Kidney glomerular epithelial cell (primary cell): ENCODE measurements around the gene IMMT.
"Not testable (repeated sequence)": the region's sequence is repeated elsewhere in the genome, so short reads cannot be mapped to it uniquely, and the experiment has no call there.

Source experiments
- DNase-seq: peaks from one replicate; lab custom pipeline; 2025; lab: John Stamatoyannopoulos, UW

The IMMT gene

DNA sequence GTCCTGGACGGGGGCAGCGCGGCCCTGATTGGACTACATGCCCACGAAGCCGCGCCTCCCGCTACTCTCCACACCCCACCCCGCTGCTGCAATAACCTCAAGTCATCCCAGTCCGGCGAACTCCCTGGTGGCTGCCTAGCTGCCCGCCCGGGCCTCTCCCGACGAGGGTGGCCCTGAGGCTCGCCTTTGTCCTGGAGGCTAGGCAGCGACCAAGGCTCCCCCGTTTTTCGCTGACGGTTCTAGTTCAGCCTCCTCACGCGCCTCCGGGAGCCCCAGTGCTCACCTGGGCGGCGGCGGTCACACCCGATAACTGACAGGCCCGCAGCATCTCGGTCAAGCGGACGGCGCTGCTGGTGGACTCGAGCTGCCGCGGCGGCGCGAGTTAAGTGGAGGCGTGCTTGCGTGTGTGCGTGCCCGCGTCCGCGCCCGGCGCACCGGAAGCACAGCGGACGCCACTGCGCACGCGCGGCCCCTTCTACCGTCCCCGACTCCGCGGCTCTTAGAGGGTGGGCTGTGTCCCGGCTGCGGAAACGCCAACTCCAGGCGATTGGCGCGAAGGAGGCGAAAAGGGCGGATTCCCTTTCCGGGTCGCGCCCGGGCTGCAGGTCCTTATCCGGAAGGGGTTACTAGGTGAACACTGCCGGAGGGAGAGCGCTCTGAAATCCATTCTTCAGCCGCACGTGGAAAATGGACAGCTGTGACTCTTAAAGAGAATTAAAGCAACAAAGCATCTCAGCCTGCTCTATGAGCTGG, at the start of gene IMMT:
IMMT (minus strand) TSS at position 408 of the 753 bp plus-strand sequence; CDS start at position 328, 80 bp downstream.
- peak; percentile 88 for DNase-seq

DNA sequence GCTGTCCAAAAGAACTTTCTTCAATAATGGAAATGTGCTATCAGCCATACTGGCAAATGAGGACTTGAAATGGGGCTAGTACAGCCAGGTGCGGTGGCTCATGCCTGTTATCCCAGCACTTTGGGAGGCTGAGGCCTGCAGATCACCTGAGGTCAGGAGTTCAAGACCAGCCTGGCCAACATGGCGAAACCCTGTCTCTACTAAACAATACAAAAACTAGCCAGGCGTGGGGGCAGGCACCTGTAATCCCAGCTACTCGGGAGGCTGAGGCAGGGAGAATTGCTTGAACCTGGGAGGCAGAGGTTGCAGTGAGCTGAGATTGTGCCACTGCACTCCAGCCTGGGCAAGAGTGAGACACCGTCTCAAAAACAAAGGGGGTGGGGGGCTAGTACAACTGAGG, 49.5 kb upstream of the IMMT start:
- not testable (repeated sequence) for DNase-seq

DNA sequence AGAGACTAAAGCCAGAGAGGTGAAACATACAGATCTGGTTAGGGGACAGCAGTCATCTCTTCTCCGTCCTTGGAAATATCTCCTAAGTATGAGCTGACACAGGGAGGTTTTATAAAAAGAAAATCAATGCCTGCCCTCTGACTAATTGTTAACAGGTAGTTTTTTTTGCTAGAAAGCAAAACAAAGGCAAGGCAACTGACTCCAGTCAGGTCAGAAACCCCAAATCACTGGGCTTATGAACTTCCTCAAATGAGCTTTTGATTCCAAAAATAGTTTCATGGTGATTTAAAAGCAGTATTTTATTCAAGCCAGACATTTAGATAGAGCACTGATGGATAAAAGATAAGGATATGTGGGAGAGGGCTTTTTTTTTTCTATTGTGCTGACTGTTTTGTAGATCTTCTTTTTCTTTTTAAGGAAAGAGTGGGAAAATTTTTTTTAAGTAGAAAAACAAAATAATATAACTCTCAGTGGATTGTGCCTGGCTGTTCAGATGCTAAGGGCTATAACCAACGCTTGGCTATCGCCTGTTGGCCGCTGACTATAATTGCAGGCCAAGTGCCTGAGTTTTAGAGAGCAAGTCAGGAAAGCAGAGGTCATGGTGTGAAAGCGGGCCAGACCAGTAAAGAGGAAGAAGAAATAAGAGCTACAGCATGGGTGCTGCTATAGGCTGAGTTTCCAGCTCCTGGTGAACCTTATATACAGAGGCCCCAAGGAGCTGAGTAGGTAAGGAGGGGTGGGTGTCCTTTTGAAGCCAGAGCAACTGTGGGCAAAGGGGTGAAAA, 48.9 kb upstream of the IMMT start:
- DNase-seq: peak; percentile 9

DNA sequence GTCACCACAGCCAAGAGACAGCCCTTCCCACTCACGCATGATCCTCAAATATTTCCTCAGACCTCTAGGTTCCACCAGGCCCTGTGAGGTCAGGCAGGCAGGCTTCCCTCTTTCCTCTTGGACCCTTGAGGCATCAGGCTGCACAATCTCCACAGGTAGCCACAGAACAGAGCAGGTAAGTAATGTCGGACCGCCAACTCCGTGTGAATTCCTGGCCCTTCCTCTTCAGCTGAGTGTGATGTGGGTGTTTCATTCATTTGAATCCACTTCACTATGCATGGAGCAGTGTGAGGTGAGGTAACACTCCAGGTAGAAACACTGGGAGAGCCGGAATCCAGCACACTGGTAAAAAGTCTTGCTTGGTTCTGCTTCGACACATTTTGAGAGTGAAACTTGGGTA, 48.0 kb upstream of the IMMT start:
- no peak for DNase-seq

DNA sequence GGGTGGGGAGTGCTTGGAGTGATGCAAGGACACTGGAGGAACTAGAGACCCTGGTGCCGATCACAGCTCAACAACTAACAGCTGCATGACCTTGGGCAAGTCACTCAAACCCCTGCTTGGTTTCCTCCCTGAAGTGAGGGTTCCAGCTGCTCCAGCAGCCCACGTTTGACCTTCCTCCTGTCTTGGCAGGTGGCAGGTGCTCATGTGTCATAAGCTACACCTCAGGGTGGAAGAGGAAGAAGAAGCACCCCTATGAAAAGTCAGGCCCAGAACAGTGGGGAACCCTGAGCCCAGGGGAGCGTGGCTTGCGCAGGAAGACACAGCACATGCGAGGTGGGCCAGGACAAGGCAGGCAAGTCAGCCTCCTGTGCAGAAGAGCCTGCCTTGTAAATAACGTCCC, 46.3 kb upstream of the IMMT start:
- no peak for DNase-seq

DNA sequence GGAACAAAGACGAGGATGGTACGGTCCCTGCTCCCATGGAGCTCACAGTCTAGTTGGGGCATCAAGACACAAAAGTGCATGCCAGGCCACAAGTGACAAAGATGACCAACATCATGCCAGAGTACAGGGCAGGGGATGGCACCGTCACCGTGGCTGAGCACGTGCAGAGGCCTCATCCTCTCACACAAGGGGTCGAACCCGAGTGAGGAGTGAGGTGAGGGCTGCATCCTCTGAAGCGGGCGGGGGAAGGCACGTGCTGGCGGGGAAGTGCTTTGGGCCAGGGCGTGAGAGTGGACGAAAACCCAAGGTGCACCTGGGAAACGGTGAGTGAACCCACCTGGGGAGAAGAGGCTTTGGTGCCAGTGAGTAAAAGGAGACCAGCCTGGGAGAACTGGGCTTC, 45.0 kb upstream of the IMMT start:
- DNase-seq: no peak

DNA sequence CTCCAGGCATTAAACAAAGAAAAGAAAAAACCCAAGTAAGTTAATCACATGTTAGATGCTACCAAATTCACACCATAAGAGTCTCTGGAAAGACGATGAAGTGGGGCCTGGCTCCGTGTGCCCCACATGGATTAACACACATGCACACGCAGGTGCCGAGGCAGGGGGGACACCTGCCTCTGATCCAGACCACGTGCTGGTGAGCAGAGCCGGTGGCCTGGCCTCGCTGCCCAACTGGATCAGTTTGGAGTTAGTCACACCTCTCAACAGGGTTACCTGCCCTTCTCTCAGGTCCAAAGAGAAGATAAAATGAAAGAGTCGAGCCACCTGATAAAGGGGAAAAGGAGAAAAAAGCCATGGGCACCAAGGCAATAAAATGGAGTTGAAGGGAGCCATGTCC, 44.5 kb upstream of the IMMT start:
- no peak for DNase-seq

DNA sequence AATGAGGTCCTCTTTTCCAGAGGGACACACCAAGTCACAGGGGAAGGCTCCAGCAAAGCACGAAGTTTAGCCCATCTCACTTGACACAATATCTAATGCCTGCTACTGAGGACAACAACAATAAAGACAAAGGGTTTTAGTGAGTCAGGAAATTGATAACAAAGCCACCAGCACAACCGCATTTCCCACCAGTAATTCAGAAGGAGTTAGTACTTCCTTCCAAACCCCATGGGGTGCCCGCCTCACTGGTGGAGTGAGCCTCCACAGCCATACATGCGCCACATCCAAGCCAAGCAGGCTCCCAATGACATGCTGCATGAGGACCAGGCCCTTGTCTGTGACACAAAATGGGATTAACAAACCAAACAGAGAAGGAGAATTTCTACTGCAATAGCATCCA, 44.1 kb upstream of the IMMT start:
- DNase-seq: no peak

DNA sequence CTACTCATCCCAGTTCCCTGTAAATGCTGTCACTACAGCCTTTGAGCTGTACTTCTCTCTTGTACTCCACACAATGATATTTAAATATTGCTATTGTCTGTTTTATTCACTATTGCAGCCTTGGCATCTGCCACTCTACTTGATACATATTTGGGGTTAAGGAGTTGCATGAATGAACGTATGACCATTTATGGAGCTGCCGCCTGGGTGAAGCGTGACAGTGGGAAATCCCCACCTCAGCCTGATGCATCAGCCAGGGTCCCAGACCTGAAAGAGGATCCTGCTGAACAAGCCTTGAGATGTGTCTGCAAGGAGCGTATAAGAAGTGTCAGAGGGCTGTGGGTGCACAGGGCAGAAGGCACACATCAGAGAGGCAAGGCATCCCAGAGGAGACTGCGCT, 43.1 kb upstream of the IMMT start:
- peak; percentile 54 for DNase-seq

DNA sequence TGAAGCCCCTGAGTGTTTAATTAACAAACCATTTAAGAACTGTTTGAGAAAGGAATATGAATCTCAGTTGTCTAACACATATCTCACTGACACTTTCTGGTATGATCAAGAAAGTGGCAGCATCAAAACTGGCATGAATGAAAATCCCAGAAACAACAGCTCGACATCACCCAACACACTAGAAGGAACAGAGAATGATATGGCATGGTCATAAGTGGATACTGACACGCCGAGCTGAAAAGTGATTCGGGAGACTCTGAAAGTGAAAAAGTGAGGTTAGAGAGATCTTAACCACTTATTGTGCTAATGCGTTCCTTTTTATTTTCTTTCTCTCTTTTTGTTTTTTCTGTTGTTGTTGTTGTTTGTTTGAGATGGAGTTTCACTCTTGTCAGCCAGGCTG, 41.9 kb upstream of the IMMT start:
- no peak for DNase-seq

DNA sequence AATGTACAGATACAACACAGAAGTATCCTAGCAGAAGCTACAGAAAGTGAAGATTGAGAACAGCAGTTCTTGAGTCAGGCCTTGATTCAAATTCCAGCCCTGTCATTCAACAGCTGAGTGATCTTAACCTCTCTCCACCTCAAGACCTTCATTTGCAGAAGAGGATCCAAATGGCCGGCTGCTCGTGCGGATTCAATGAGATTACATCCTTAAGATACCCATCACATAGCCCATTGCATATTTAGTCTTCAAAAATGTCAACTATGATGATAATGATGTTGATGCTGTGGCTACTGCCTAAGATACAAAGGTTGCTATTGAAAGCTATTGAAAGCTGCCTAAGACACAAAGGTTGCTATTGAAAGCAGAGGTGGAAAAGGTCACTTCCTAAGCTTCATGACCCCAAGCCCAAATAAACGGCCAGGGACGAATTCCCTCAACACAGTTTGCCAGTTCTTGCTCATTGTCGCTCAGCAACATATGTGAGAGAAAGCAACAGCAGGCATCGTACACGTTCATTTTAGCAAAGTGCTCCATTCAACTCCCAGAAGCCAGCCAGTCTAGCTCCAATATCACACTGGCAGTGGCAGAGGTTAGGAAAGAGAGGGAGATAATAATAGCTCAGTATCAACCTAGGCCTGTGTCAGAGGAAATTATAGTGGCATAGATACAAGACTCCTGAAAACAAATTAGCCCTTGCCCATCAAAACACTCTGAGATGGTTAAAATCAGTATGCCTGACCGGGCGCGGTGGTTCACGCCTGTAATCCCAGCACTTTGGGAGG, 40.1 kb upstream of the IMMT start:
- no peak for DNase-seq

DNA sequence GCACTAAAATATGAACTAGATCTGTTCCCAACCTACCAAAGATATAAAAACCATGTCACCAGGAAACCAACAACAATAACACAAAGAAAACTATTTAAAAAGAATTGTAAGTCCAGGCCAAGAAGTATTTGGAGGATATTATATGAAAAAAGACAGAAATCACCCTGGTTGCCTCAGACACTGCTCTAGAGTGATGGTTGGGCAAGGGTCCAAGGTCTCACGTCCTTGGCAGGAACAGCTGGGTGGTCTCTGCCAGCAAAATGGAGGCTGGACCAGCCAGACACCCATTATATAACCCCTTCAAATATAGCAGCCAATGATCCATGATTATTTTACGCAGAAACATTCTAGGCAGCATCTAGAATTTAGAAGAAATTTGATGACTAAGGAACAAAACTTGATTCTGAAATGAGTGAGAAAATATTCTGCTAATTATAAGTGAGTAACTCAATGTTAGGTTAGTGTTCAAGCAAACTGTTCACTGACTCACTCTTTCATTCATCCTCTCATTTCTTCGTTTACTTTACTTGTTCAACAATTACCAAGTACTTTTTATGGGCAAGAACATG, 39.4 kb upstream of the IMMT start:
- DNase-seq: no peak

DNA sequence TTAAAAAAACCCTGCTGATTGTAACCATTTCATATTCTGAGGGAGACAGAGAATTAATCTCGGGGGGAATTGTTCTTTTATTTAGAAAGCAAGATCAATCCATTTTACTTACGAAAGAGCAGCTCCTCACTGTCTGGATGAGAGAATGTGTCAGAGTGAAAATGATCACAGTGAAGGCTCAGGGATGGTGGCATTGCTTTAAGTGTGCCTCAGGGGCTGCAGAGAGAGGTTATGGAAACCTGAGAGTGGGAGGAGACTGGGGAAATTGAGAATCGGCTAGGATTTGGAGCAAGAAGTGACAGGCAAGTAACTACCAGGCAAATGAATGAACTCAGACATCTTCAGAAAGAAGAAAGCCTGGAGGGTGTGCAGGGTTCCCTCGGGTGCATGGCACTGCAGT, 38.2 kb upstream of the IMMT start:
- no peak for DNase-seq

DNA sequence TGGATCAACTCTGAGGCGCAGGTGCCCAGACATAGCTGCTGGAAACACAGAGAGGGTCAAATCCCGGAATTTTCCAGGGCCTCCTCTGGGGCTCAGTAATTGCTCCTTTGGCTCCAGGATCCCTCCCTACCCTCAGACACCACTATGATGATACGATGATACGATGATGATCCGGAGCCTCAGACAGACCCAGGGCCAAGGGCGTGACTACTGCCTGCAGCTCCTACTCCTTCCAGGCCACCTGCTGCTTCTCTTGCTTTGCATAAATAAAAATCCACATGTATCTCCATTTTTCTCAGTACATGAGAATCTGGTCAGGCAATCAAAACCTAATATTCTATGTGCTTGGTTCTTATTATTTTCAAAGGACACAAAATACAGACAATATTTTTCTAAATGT, 37.6 kb upstream of the IMMT start:
- no peak for DNase-seq

DNA sequence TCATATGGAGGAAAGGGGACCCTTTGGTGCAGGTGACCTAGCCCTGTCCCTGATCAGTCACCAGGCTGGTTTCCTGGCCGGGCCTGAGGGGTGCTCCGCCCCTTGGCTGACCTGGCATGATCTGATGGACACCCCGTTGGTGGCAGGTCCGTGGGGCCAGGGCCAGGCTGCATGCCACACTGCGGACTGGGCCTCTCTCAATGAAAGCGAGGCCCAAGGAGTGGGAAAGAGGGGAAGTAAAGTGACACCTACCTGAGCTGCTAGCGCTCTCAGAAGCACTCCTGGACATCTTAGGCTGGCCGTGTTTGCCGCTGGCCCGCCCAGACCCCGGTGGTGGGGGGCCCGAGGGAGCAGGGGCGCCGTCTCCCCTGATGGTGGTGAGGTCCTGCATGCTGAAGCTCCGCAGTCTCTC, 37.1 kb upstream of the IMMT start:
- no peak for DNase-seq

DNA sequence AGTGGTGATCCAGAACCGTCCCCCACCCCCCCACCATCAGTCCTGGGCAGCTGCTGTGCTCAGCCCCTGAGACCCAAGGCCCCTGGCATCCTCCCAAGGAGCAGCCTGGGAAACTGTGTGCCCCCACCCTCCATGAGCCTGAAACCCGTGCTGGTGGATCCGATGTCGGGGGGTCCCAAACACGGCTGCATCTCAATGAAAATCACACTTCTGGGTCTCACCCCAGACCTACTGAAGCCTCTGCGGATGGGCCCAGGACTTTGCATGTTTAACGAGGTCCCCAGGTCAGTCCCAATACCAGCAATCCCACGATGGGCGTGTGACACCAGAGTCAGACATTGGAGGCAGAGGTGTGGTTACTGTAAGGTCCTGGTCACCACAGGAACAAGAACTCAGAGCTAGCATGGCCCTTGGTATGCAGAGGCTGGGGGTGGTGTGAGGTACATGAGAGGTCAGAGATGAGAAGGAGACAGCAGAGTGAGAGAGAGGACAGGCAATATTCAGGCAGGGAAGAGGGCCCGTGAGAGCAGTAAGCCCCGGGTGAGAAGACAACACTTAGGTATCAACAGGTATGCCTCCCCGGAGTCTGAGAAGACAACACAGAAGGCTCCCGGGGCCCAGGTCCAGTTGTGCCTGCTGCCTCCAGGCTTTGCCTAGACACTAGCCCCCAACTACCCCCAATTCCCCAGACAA, 36.6 kb upstream of the IMMT start:
- no peak for DNase-seq

DNA sequence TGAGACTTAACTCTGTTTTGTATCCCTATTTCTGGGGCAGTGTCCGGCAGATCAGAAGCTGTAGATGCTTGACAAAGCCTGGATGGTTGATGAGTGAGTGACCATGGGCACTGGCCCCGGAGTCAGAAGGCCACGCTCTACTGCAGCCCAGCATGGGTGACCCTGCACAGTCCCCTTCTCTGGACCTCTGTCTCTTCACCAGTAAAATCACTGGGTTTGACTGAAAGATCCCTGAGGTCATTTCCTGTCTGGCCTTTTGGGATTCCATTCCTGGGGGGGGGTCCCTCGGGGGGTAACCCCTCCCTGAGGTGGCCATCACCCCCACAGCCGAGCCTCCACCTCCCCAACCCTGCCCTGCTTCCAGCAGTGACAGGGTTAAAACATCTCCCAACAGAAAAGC, 35.7 kb upstream of the IMMT start:
- DNase-seq: no peak

DNA sequence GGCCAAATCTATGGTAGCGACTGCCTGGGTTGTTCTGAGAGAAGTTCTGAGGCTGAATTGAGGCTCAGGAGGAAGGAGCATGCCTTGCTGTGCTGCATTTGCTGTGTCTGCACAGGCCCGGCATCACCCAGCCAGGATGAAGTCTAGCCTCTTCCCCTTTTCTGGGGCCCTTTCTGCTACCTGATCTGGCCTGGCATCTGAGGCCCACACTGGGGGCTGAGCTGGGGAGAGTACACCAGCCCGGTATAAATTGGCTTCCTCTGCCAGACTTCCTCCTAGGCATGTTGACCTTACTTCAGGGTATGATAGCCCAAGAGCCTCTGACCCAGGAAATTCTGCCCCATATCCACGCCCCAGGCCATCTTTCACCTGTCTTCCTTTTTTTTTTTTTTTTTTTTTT, 34.0 kb upstream of the IMMT start:
- no peak for DNase-seq

DNA sequence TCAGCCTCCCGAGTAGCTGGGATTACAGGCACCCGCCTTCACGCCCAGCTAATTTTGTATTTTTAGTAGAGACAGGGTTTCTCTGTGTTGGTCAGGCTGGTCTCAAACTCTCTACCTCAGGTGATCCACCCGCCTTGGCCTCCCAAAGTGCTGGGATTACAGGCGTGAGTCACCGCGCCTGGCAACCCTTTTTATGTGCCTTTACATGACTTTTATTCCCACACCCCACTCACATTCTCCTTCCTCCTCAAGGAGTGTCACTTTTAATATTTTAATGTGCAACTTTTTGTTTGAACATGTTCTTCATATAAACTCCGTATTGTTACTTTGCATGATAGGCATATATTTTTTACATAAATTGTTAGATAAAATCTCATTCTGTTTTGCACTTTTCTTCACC, 33.3 kb upstream of the IMMT start:
- DNase-seq: not testable (repeated sequence)

DNA sequence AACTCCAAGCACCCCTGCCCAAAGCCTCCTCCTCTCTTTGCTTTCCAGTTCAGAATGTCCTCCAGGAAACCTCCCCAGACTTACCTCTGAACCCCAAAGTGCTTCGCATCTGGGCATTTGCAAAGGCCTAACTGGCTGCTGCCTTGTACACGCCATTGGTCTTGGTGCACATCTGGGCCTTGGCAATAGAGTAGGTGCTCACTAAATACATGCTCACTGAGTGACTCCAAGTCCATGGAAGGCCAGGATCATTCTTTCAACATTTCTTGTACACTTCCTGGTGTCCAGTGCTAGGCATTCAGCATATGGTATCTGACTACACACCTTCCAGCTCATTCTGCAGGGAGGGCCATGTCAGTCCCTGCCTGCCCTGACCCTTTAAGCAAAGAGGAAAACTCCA, 32.4 kb upstream of the IMMT start:
- no peak for DNase-seq

DNA sequence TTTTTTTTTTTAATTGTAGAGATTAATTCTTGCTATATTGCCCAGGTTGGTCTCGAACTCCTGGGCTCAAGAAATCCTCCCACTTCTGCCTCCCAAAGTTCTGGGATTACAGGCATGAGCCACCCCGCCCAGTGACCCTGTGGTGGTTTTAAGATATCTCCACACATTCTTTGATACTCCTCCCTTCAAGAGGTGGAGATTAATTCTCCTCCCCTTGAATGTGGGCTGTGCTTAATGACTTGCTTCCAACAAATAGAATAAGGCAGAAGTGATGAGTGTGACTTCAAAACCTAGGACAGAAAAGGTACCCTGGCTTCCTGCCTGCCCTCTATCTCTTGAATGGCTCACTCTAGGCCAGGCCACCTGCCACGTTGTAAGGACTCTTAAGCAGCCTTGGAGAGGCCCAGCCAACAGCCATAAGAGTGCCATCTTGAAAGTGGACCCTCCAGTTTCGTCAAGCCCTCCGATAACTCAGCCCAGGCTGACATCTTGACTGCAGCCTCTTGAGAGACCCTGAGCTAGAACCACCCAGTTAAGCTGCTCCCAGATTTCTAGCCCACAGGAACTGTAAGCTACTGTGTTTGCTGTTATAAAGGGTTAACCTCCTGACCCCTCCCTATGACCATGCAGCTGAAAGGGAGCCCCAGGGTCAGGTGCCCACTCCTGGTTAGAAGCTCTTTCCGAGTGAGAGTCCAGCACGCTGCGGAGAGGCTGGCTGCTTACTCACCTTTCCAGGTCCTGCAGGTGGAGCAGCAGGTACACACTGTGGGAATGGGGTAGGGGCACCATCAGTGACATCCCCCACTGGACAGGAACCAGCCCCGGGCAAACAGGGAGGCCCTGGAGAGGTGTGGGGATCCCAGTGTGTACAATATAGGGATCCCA, 31.6 kb upstream of the IMMT start:
- DNase-seq: no peak
